CD4-positive, alpha-beta T cell treated with Interleukin-1 beta for 1 hour (primary cell): ENCODE measurements around the gene TMEM59L.

Experiments
- DNase-seq, 2 donors: peaks; one replicate each; pipeline ENCODE4 v3.0.0-alpha.2; 2020 to 2022

The TMEM59L gene

DNA sequence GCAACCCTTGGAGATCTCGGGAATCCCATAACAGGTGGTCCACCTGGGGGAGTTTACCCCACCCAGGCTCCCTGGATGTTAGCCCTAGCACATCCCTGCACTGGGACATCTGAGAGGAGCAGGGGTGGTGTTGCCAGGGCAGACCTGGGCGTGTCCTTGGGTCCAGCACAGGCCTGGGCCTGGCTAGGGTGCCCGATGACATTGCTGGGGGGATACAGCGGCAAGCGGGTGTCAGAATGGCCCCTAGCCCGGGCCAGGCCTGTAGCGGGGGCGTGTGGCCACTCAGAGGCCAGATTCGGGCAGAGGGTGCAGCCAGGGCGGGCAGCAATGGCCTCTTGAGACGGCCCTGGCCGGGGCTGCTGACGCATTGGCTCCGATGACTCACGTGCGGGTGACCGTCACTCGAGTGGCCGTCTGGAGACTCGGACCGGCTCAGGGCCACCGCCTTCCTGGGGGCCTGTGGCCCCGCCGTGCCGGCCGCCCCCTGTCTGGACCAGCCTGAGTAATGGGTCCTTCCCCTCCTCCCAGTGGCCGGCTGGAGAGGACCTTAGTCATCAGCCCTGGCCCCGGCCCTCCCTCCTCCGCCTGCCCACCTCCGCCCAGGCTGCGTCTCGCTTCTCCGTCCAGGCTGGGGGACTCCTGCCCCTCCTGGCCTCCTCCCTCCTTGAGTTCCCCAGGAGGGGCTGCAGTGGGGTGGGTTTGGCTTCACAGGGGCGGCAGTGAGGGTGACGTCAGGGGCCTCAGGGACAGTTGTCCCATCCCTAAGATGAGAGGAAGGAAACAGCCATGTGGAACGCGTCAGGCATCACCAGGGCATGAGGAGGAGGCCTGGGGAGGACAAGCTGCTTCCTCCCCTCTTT is 47.6 kb downstream of the TMEM59L start:
- DNase-seq, result no peak

DNA sequence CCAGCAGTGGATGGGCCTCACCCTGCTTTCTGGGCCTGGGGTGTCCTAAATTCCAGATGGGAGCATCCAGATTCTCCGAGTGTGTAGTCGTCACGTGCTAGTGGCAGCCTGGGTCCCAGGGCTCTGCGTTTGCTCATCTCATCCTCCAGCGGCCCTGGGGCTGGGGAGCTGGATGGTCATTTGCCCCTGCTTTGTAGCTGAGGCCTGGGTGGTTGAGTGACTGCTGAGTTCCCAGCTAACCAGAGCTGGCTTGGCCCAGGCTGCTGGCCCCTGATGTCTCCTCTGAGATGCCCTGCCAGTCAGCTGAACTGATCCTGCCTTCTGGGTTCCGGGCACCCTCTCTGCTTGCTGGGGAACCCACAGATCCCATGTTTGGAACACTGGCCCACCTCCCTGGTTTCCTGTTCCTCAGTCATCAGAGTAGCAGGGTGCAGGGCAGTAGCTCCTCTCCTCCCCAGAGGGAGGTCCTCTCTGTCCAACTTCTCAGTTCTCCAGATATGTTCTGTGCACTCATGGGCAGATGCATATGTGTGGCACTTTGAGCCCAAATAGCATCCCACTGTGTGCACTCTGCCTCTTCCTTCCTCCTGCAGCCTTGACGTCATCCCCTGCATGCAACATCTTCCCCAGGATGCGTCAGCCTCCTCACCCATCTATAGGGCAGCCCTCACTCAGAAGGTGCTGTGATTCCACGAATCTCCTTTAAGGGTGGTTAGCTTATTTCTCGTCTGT is 48.4 kb downstream of the TMEM59L start:
- no peak for DNase-seq

DNA sequence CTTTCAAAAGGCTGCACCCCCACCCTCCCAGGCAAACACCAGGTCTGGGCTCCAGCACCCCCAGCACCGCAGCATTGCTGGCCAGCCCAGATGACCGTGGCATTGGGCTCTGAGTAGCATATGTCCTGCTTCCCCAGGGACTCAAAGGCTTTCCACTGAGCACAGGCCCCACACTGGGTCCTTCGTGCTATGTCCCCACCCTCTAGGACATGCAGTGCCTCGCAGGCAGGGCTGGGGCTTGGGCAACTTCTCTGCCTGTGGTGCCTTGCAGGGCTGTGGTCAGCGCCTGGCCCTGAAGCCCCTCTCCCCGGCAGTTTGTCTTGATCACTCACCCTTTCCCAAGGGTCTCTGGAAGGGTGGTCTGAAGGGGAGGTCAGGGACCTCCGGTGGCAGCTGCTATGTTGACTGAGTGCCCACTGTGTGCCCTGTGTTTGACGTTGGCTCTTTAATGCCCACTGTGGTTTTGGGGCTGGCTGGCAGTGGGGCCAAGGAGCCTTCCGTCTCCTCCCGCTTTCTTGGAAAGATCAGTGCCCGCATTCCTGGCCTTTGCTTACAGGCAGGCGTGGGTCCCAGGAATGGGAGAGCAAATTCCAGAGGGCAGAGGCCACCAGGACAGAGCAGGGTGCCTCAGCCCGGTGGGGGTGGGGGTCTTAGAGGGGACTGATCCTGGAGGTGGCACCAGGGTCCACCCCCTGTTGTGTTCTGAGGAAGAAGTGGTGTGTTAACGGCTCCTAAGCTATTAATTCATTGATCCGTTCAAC is 50.5 kb downstream of the TMEM59L start:
- DNase-seq, result no peak

DNA sequence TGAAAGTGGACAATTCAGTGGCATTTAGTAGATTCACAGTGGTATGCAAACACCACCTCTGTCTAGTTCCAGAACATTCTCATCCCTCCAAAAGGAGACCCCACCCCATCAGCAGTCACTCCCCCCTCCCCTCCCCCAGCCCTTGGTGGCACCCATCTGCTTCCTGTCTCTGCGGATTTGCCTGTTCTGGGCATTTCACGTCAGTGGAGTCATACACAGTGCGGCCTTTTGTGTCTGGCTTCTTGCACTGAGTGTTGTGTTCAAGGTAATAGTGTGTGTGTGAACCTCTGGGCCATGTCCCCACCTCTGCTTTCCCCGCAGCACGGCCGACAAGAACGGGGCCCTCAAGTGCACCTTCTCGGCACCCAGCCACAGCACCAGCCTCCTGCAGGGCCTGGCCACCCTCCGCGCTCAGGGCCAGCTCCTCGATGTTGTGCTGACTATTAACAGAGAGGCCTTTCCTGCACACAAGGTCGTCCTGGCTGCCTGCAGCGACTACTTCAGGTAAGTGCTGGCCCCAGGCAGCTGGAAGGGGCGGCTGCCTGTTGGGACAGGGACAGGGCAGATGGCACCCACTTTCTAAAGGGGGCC is 51.4 kb downstream of the TMEM59L start:
- DNase-seq, result peak in 1 of 2 donors; percentile 16

DNA sequence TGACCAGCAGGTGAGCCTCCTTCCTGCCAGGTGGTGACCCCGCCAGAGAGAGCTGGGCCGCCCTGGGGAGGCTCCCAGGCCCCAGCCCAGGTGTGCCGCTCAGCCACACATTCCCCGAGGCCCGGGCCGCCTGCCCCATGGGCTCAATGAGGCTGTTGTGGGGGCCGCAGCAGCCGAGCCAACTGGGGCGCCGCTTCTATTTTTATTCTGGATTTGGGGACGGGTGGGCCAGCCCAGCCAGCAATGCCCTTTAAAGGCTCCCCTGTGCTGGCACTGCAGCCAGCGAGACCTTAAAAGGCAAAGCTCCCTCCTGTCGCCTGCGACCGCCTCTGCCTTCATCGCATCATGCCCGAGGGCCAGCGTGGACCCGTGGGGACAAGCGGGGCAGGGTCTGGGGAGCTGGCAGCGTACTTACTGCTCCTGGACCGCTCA is 53.1 kb downstream of the TMEM59L start:
- no peak for DNase-seq

DNA sequence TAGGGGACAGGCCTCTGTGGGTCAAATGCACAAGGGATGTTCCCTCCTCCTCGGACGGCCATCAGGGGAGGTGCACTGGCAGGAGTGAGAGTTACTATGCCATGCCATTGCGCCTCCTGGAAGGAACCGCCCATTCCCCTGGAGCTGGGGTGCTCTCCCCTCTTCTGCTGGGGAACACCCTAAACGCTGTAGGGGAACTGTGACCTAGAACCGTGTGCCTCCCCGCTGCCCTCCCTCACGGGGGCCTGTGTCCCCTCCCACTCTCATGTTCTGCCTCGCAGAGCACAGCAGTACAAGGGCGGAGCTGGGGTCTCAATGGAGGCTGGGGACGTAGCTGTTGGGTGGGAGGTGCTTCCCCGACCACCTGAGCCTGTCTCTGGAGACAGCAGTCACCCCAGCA is 53.6 kb downstream of the TMEM59L start:
- no peak for DNase-seq

DNA sequence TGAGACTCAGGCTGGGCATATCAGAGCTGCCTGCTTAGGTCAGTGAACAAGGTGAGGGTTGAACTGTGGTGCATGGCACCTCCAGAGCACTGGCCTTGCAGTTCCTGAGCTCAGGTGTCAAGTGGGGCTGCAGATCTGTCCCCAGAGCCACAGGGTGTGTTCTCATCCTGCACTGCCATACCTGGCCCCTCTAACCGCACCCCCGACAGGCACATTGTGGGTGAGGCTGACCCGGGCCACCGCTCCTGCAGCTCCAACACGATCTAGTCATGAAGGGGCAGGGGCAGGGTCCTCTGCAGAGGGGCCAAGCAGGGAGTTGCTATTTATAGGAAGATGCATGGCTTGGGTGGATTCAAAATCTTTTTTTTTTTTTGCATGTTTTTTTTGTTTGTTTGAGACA is 54.1 kb downstream of the TMEM59L start:
- no peak for DNase-seq

DNA sequence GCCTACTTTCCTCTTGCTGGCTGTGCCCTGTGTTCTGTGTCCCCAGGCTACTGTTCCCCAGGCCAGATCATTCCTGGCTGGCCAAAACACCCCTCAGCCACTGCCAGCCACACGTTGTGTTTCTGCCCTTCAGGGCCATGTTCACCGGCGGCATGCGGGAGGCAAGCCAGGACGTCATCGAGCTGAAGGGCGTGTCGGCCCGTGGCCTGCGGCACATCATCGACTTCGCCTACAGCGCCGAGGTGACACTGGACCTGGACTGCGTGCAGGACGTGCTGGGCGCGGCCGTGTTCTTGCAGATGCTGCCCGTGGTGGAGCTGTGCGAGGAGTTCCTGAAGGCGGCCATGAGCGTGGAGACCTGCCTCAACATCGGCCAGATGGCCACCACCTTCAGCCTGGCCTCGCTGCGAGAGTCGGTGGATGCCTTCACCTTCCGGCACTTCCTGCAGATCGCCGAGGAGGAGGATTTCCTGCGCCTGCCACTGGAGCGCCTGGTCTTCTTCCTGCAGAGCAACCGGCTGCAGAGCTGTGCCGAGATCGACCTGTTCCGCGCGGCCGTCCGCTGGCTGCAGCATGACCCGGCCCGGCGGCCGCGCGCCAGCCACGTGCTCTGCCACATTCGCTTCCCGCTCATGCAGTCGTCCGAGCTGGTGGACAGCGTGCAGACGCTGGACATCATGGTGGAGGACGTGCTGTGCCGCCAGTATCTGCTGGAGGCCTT is 55.0 kb downstream of the TMEM59L start:
- DNase-seq, result no peak

DNA sequence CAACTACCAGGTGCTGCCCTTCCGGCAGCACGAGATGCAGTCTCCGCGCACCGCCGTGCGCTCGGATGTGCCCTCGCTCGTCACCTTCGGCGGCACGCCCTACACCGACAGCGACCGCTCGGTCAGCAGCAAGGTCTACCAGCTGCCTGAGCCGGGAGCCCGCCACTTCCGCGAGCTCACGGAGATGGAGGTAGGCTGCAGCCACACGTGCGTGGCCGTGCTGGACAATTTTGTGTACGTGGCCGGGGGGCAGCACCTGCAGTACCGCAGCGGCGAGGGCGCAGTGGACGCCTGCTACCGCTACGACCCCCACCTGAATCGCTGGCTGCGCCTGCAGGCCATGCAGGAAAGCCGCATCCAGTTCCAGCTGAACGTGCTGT is 55.6 kb downstream of the TMEM59L start:
- no peak for DNase-seq

DNA sequence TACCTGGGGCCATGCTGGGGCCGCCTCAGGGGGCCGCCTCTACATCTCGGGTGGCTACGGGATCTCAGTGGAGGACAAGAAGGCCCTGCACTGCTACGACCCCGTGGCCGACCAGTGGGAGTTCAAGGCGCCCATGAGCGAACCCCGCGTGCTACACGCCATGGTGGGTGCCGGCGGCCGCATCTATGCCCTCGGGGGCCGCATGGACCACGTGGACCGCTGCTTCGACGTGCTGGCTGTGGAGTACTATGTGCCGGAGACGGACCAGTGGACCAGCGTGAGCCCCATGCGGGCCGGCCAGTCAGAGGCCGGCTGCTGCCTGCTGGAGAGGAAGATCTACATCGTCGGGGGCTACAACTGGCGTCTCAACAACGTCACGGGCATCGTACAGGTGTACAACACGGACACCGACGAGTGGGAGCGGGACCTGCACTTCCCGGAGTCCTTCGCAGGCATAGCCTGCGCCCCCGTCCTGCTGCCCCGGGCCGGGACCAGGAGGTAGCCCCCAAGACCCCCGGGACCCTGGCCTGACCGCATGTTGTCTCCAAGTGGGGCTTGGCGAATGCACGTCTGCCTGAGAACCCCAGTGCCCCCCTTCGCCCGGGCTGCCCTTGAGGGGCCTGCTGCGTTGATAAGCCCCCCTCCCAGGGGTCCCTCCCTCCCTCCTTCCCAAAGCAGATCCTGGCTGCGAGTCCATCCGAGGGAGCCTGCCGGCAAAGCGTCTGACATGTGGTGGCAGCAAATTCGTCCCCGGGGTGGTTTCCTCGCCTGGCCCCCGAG is 56.3 kb downstream of the TMEM59L start:
- no peak for DNase-seq

DNA sequence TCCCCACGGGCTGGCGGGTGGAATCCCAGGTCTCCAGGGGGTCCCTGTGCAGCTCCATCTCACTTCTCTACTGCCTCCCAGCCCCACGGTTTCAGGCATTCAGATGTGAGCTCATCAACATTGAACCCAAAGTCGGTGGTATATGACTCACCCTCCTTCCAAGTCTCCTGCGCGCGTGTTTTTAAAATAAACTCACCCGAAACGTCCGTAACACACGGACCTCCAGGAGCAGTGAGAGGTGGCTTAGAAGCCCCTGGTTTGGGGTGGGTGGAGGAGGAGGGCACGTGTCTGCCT is 56.8 kb downstream of the TMEM59L start:
- DNase-seq, result no peak

DNA sequence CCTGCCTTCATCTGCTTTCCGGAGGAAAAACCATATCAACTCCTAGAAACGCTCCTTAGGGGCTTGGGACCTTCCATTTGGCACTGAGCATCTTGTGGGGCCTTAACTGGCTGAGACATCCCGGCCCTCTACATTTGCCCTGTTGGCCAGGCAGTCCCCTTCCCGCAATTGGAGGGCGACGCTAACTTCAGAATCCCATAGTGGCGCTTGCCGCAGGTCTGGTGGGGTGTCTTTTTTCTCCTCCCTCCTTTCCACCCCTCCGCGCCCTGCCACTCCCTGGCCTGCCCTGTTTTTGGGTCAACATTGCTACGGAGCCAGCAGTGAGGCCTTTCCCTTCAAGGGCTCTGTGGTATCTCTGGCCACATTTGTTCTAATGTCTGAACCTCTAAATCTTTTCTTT is 57.2 kb downstream of the TMEM59L start:
- no peak for DNase-seq

DNA sequence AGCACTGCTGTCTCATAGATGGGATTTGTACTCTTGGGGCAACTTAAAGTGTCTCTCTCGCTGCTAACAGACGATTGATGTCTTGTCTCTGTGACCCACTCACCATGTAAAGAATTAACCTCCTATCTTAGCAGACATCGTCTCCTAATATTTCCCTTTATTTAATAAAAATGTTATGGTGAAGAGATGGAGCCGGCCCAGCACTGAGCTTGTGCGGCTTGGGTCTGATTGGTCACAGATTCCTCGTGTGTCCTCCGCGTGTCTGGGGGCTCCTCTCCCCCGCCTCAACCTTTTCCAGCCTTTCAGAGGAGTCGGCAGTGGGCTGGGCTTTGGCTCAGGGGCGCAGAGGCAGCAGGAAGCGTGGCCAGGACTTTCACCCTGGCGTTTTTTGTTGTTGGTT is 57.6 kb downstream of the TMEM59L start:
- no peak for DNase-seq
